CD4-positive, alpha-beta T cell treated with Interleukin-21 for 1 hour (primary cell): ENCODE results near the gene CPT1A.
"Not testable (repeated sequence)": the region's sequence is repeated elsewhere in the genome, so short reads cannot be mapped to it uniquely, and the experiment has no call there.

Experiments
- DNase-seq: peaks from one replicate; pipeline ENCODE4 v3.0.0-alpha.2; 2020

The CPT1A gene

DNA sequence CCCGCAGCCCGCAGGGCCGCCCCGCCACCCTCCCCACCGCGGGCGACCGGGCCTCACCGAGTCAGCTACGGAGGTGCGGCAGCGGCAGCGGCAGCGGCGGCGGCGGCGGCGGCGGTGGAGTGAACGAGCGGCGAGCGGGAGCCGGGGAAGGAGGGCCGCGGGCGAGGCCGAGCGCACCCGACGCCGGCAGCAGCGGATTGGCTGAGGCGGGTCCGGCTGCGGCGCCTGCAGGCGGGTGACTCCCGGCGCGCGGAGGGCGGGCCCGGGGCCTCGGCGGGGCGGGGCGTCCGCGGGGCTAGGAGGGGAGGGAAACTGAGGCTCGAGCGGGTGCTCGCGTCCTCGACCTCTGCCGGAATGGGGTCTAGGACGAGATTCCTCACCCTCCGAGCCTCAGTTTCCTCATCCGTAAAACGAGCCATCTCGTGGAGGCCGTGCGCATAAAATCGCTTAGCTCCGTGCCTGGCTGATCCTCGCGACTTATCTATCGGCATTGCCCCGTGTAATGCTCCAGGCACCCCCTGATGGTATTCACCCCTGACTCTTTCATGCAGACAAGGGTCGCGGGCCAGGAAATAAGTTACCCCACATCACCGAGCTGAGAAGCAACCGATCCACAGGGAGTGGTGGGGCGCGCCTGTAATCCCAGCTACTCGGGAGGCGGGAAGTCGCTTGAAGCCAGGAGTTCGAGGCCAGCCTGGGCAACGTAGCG, at the start of gene CPT1A:
TSS of gene CPT1A (minus strand) at position 199 of the 709 bp plus-strand sequence. CDS start 26,442 bp downstream, outside the sequence.
- DNase-seq: peak; percentile 75

DNA sequence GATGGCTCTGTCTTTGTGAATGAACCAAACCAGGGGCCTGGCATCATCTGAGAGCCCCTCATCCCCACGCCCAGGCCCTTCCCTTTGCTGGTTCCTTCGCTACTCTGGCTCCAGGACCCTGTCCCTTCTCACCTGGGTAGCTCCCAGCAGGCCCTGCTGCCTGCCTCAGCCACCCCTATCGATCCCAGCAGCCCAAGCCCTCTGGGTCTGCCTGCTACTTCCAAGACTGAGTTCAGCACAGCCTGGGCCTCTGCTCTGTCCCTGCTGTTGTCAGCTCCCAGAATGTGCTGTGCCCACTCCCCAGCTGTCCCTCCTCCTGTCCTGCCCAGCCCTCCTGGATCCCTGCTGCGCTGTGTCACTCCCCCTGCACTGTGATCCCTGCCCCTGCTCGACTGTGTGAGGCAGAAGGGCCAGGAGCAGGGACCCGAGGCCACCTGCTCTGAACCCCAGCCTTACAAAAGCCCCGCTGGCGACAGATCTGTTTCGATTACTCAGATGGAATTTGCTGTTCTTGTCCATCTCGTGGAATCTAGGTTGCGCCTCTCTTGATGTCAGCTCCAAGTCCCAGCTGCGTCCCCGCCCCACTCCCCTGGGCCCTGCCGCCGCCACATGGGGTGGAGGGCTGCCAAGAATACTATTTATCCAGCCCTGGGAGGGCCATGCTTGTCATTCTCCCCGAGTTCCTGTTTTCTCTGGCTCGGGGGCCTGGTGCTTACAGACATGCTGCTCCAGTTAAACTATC, 48.9 kb upstream of the CPT1A start:
- no peak for DNase-seq

GRCh38 chr11:68889948-68890446, 48.3 kb upstream of the CPT1A start:
- DNase-seq: no peak

GRCh38 chr11:68884827-68885226, 43.1 kb upstream of the CPT1A start:
- not testable (repeated sequence) for DNase-seq

GRCh38 chr11:68882391-68882790, 40.7 kb upstream of the CPT1A start:
- no peak for DNase-seq

- no peak for DNase-seq
Measured at GRCh38 chr11:68881320-68881719, 39.6 kb upstream of the CPT1A start.

DNA sequence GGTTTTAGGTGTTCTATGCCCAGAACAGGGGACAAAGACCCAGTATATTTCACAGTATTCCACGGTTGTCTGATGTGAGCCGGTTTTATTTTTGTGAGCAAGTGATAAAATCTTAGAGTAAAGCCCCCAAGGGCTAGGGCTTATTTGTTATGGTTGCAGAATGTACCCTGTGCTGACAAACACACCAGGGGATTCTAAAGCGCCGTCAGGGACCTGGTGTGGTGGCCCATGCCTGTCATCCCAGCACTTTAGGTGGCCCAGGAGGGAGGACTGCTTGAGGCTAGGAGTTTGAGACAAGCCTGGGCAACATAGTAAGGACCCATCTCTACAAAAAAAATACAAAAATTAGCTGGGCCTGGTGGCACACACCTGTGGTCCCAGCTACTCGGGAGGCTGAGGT, 39.1 kb upstream of the CPT1A start:
- no peak for DNase-seq

GRCh38 chr11:68878022-68878421, 36.3 kb upstream of the CPT1A start:
- no peak for DNase-seq

DNA sequence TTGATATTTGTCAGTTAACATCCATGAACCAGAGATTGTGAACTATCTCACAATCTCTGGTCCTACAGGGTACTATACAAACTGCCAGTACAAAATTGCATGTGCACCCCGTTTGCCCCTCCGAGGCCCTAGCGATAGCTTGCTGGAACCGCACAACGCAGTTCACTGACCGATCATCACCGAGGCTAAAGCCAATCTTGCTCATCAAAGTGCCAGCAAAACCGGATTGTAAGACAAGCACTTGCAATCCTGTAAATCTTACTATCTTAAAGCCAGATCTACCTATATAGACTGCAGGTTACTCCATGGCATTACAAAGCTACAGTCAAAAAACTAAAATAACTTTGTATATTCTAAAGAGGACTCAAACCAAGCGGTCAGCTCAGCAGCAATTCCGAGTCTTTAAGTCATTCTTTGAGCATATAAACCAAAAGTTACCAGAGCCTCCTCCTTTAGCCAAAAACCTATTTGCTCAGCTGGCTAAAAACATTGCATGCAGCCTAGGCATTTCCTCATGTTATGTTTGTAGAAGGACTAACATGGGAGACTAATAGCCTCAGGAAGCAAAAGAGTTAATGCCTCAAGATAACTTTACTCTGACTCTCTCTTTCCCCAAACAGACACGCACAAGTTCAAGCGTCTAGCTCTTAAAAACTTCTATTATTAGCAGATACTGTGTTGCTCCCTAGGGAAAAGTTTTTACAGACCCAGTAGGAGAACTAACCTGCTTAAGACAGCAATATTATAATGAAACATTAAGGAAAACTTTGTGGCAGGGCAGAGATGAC, 30.7 kb upstream of the CPT1A start:
- DNase-seq: no peak

DNA sequence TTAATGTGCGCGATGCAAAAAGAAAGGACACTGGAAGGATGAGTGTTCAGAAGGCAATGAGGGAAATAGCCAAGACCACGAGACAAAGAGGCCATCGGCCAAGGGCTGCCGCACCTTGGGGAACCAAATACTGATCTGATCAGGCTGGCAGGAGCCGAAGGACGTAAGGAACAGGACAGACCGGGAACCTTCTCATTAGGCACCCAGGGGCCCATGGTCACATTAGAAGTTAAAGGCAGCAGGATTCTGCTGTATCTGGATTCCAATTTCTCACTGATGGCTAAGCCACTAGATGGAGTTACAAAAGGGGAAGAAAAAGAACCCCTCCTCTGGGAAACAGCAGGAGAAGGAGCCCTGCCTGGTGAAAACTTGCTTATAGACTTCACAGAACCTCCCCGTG, 28.8 kb upstream of the CPT1A start:
- DNase-seq: no peak

DNA sequence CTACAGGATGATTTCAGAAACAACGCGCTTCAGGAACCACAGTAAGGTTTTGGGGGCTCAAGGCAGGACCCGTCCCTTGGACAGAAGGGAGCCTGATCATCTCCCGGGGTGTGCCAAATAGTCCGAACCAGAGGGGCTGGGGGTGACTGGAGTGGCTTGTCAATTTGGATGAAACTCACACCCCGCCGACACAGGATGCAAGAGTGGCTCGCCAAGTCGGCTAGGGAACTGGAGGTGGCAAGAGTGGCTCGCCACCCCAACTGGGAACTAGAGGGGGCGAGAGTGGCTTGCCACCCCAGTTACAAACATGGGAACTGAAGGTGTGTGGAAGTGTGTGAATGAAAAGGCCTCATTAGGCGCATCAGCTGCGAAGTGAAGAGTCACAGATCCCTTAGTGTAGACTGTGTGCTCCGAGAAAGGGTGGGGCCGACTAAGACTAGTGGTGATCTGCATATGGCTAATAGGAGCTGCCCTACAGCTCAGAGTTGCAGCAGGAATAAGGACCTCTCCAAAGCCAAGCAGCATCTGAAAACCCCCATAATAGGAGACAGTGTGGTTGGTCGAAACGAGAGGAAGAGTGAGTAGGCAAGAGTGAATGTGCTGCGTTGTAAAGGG, 26.6 kb upstream of the CPT1A start:
- no peak for DNase-seq

GRCh38 chr11:68867066-68867465, 25.4 kb upstream of the CPT1A start:
- no peak for DNase-seq

GRCh38 chr11:68865241-68865640, 23.5 kb upstream of the CPT1A start:
- DNase-seq: no peak

- no peak for DNase-seq
Measured at GRCh38 chr11:68863553-68864265, 22.0 kb upstream of the CPT1A start.

DNA sequence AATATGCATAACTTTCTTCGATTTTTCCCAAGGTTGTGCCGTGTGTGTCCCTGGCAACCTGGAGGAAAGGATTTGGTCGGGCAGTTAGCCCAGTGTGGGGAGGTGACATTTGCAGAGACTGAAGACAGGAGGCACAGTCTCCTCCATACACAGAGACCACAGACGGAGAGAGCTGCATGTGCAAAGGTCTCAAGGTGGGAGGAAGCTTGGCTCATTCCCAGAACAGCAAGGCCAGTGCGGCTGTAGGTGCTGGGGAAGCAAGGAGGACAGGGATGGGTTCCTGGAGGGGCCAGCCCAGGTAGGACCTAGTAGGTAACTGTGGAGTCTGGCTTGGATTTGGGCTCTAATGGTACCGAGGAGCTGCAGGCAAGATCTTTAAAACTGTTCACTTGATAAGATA, 20.7 kb upstream of the CPT1A start:
- DNase-seq: no peak

GRCh38 chr11:68859123-68859522, 17.4 kb upstream of the CPT1A start:
- DNase-seq: no peak

GRCh38 chr11:68857037-68857586, 15.4 kb upstream of the CPT1A start:
- no peak for DNase-seq

- DNase-seq: not testable (repeated sequence)
Measured at GRCh38 chr11:68856425-68857030, 14.8 kb upstream of the CPT1A start.

DNA sequence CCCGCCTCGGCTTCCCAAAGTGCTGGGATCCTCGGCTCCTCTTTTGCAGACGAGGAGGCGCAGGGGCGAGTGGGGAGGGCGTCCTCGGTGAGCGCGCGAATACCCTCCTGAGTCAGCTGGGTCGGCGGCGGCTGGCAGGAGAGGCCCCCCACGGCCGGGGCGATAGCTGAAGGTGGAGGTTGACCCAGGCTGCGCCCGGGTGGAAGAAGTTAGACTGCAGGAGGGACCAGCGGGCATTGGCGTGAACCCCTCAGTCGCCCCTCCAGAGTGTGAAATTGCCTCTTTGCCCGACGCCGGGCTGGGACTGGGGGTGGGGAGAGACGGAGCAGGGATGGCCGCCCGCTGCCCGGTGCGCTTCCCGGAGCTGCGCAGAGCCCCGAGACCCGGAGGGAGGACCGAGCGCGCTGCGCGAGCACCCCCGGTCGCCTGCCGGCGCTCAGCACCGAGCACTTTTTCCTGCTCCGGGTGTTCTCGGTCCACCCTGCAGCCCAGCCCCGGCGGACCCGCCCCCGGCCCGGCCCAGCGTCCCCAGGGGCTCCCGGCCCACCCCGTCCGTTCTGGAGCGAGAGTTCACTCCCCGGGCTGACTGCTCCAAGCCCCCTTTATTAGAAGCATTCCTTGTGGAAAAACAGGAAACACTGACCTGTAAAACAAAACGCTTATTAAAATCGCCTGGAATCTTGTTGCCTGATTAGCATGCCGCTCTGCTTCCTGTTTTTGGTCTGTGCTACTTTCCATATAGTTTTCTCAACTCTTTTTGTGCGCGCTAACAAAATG, 13.7 kb upstream of the CPT1A start:
- peak; percentile 37 for DNase-seq

- DNase-seq: no peak
Measured at GRCh38 chr11:68854273-68854958, 12.7 kb upstream of the CPT1A start.
